HUES64 (cell line): ENCODE data around the gene KRT1.

Experiments
- H3K27ac ChIP-seq: 2 replicates; pipeline ENCODE4 v1.7.0; 2013; ENCODE audit warnings: low read depth, low read length, inconsistent platforms
- H3K27me3 ChIP-seq: 2 replicates; pipeline ENCODE4 v1.6.1; 2013; ENCODE audit warnings: mild to moderate bottlenecking, low read length; ENCODE audit not compliant: insufficient read depth
- H3K36me3 ChIP-seq: 2 replicates; pipeline ENCODE4 v1.6.1; 2013; ENCODE audit warnings: mild to moderate bottlenecking, low read length; ENCODE audit not compliant: insufficient read depth
- H3K4me1 ChIP-seq: 2 replicates; pipeline ENCODE4 v1.6.1; 2013; ENCODE audit warnings: mild to moderate bottlenecking, low read length, moderate library complexity; ENCODE audit not compliant: insufficient read depth
- H3K4me3 ChIP-seq: 2 replicates; pipeline ENCODE4 v1.5.1; 2013; ENCODE audit warnings: mild to moderate bottlenecking, low read length, moderate library complexity
- H3K9ac ChIP-seq: 2 replicates; pipeline ENCODE4 v1.6.1; 2013; ENCODE audit warnings: mild to moderate bottlenecking, low read depth, low read length
- H3K9me3 ChIP-seq: 2 replicates; pipeline ENCODE4 v1.6.1; 2013; ENCODE audit warnings: low read depth, low read length; ENCODE audit not compliant: insufficient read depth
- WGBS: fragments of 150-250, 120-280 bp; methylation state at CpG from one replicate; pipeline ENCODE4 v1.1.7; 2013; ENCODE audit warnings: missing lambda C conversion rate; 5-methylcytosine and 5-hydroxymethylcytosine counted together

The KRT1 gene

GRCh38 chr12:52647601-52648000 lies 32.6 kb downstream of the KRT1 start:
- no peak overlapping the region for H3K27ac ChIP-seq
- no peaks in the 10 kb centered on the region for H3K36me3 ChIP-seq
- no peaks in the 10 kb centered on the region for H3K27me3 ChIP-seq
- no peaks in the 10 kb centered on the region for H3K4me1 ChIP-seq
- H3K9ac ChIP-seq, result no peak overlapping the region
- WGBS, result 96% methylated on average over 9 of the region's 9 CpGs
- no peak overlapping the region for H3K4me3 ChIP-seq
- H3K9me3 ChIP-seq, result peaks cover 3% of the 10 kb centered on the region; the same call in 1 of the 2 replicates

- Histone ChIP-seq H3K27me3 (no peaks in the 10 kb centered on the region), H3K4me1 (no peaks in the 10 kb centered on the region), H3K27ac (no peak overlapping the region), H3K4me3 (no peak overlapping the region), H3K9me3 (no peaks in the 10 kb centered on the region), H3K36me3 (no peaks in the 10 kb centered on the region), H3K9ac (no peak overlapping the region)
- WGBS, result 87% methylated on average over 12 of the region's 12 CpGs
These were observed 33.6 kb downstream of the KRT1 start for GRCh38 chr12:52646613-52647012.

- WGBS, result 88% methylated on average over 4 of the region's 4 CpGs
- H3K9me3 ChIP-seq, result no peaks in the 10 kb centered on the region
These were observed 34.2 kb downstream of the KRT1 start for GRCh38 chr12:52645982-52646381.

GRCh38 chr12:52645120-52645761 lies 35.0 kb downstream of the KRT1 start:
- 89% methylated on average over 7 of the region's 7 CpGs for whole genome bisulfite sequencing
- H3K9ac ChIP-seq, result no peak overlapping the region
- no peaks in the 10 kb centered on the region for H3K4me1 ChIP-seq
- no peaks in the 10 kb centered on the region for H3K36me3 ChIP-seq
- no peak overlapping the region for H3K27ac ChIP-seq
- no peaks in the 10 kb centered on the region for H3K9me3 ChIP-seq
- H3K4me3 ChIP-seq, result no peak overlapping the region
- no peaks in the 10 kb centered on the region for H3K27me3 ChIP-seq

More at GRCh38 chr12:52645982-52646381, 34.2 kb downstream of the KRT1 start:
- H3K36me3 ChIP-seq, result no peaks in the 10 kb centered on the region
- H3K4me3 ChIP-seq, result no peak overlapping the region
- no peak overlapping the region for H3K27ac ChIP-seq
- no peaks in the 10 kb centered on the region for H3K4me1 ChIP-seq
- H3K9ac ChIP-seq, result no peak overlapping the region
- no peaks in the 10 kb centered on the region for H3K27me3 ChIP-seq

- 94% methylated on average over 6 of the region's 6 CpGs for WGBS
- Histone ChIP-seq H3K27me3 (no peaks in the 10 kb centered on the region; the same call in 1 of the 2 replicates), H3K4me1 (no peaks in the 10 kb centered on the region), H3K9ac (no peak overlapping the region), H3K27ac (no peak overlapping the region), H3K36me3 (no peaks in the 10 kb centered on the region), H3K4me3 (no peak overlapping the region), H3K9me3 (no peaks in the 10 kb centered on the region)
These were observed 36.2 kb downstream of the KRT1 start for GRCh38 chr12:52644078-52644415.

GRCh38 chr12:52643233-52644077 lies 36.8 kb downstream of the KRT1 start:
- Histone ChIP-seq H3K9ac (no peak overlapping the region), H3K27ac (no peak overlapping the region), H3K27me3 (no peaks in the 10 kb centered on the region; the same call in 1 of the 2 replicates), H3K4me1 (no peaks in the 10 kb centered on the region), H3K9me3 (no peaks in the 10 kb centered on the region), H3K36me3 (no peaks in the 10 kb centered on the region), H3K4me3 (no peak overlapping the region)
- WGBS, result 85% methylated on average over 10 of the region's 10 CpGs

- H3K36me3 ChIP-seq, result no peaks in the 10 kb centered on the region
- no peaks in the 10 kb centered on the region; the same call in 1 of the 2 replicates for H3K27me3 ChIP-seq
- H3K4me3 ChIP-seq, result no peak overlapping the region
- H3K27ac ChIP-seq, result no peak overlapping the region
- H3K9ac ChIP-seq, result no peak overlapping the region
- H3K9me3 ChIP-seq, result no peaks in the 10 kb centered on the region
- 80% methylated on average over 4 of the region's 4 CpGs for WGBS
- H3K4me1 ChIP-seq, result no peaks in the 10 kb centered on the region
These were observed 38.7 kb downstream of the KRT1 start for GRCh38 chr12:52641468-52641867.

- Histone ChIP-seq H3K36me3 (no peaks in the 10 kb centered on the region), H3K9ac (no peak overlapping the region), H3K27me3 (no peaks in the 10 kb centered on the region; the same call in 1 of the 2 replicates), H3K9me3 (no peaks in the 10 kb centered on the region), H3K4me3 (no peak overlapping the region), H3K4me1 (no peaks in the 10 kb centered on the region), H3K27ac (no peak overlapping the region)
- 91% methylated on average over 4 of the region's 4 CpGs for WGBS
These were observed 42.9 kb downstream of the KRT1 start for GRCh38 chr12:52637299-52637698.

GRCh38 chr12:52636592-52637258 lies 43.5 kb downstream of the KRT1 start:
- H3K4me3 ChIP-seq, result no peak overlapping the region
- no peaks in the 10 kb centered on the region for H3K4me1 ChIP-seq

GRCh38 chr12:52636189-52636588 lies 44.0 kb downstream of the KRT1 start:
- Histone ChIP-seq H3K36me3 (no peaks in the 10 kb centered on the region), H3K27me3 (no peaks in the 10 kb centered on the region; the same call in 1 of the 2 replicates), H3K9me3 (no peaks in the 10 kb centered on the region), H3K9ac (no peak overlapping the region), H3K4me3 (no peak overlapping the region), H3K4me1 (no peaks in the 10 kb centered on the region), H3K27ac (no peak overlapping the region)
- 83% methylated on average over 4 of the region's 6 CpGs for WGBS

More at GRCh38 chr12:52636592-52637258, 43.5 kb downstream of the KRT1 start:
- H3K27ac ChIP-seq, result no peak overlapping the region
- no peaks in the 10 kb centered on the region; the same call in 1 of the 2 replicates for H3K27me3 ChIP-seq
- no peaks in the 10 kb centered on the region for H3K36me3 ChIP-seq
- no peak overlapping the region for H3K9ac ChIP-seq
- H3K9me3 ChIP-seq, result no peaks in the 10 kb centered on the region
- 92% methylated on average over 5 of the region's 5 CpGs for WGBS
